HFFc6 (cell line): ENCODE results near the gene CCDC187. TPM values are rescaled to one million over a fixed set of nuclear protein-coding genes. Genes with fewer than 3 reads are reported as not detected.
"Not testable (repeated sequence)": the region's sequence is repeated elsewhere in the genome, so short reads cannot be mapped to it uniquely, and the experiment has no call there.

Experiments used
- DNase-seq: peaks from one replicate; pipeline ENCODE4 v3.0.0-alpha.2; 2018
- H3K27ac Mint-ChIP-seq: 2 replicates; pipeline ENCODE4 v1.8.0; 2020; ENCODE audit warnings: mild to moderate bottlenecking, mixed read lengths
- H3K27me3 Mint-ChIP-seq: 2 replicates; pipeline ENCODE4 v1.8.0; 2021; ENCODE audit warnings: mild to moderate bottlenecking, moderate library complexity, mixed read lengths; ENCODE audit not compliant: insufficient read depth
- H3K36me3 Mint-ChIP-seq: 2 replicates; pipeline ENCODE4 v1.8.0; 2021; ENCODE audit warnings: low read depth, mixed read lengths
- H3K4me1 Mint-ChIP-seq: 2 replicates; pipeline ENCODE4 v1.8.0; 2020; ENCODE audit warnings: low read depth, mixed read lengths
- H3K4me3 Mint-ChIP-seq: 2 replicates; pipeline ENCODE4 v1.8.0; 2020; ENCODE audit warnings: mild to moderate bottlenecking, moderate library complexity, mixed read lengths
- H3K9me3 Mint-ChIP-seq: 2 replicates; pipeline ENCODE4 v1.8.0; 2020; ENCODE audit warnings: mild to moderate bottlenecking, mixed read lengths
- total RNA-seq, 6 experiments: library from RNA; stranded (reverse); fragmentation: NEBNext Ultra II Directional; extraction: Animal tissue kit (Norgen Biotek cat#: 25700); gene quantifications; 2 replicates in 1 of 6; 3 replicates in 5 of 6; pipeline ENCODE4 v1.2.3, GENCODE V29; 2021
- TF ChIP-seq, protein P1 (sequence below): fragments of 200-600 bp; sonication (generic); IDR thresholded peaks from 2 replicates; pipeline ENCODE4 v1.5.0; 2021; ENCODE audit warnings: antibody characterized with exemption, mild to moderate bottlenecking

CCDC187 gene
- total RNA-seq, 6 experiments from 2014 or later, result not detected

- H3K27ac Mint-ChIP-seq, result no peak overlapping the region
- peak; percentile 74 for DNase-seq
- peak overlapping the region; percentile 78 for H3K4me3 Mint-ChIP-seq
- TF ChIP-seq, protein P1, sequence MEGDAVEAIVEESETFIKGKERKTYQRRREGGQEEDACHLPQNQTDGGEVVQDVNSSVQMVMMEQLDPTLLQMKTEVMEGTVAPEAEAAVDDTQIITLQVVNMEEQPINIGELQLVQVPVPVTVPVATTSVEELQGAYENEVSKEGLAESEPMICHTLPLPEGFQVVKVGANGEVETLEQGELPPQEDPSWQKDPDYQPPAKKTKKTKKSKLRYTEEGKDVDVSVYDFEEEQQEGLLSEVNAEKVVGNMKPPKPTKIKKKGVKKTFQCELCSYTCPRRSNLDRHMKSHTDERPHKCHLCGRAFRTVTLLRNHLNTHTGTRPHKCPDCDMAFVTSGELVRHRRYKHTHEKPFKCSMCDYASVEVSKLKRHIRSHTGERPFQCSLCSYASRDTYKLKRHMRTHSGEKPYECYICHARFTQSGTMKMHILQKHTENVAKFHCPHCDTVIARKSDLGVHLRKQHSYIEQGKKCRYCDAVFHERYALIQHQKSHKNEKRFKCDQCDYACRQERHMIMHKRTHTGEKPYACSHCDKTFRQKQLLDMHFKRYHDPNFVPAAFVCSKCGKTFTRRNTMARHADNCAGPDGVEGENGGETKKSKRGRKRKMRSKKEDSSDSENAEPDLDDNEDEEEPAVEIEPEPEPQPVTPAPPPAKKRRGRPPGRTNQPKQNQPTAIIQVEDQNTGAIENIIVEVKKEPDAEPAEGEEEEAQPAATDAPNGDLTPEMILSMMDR, result peak; percentile 46
- no peaks in the 10 kb centered on the region for H3K4me1 Mint-ChIP-seq
- peaks cover 21% of the 10 kb centered on the region for H3K27me3 Mint-ChIP-seq
- H3K36me3 Mint-ChIP-seq, result no peaks in the 10 kb centered on the region
- no peaks in the 10 kb centered on the region for H3K9me3 Mint-ChIP-seq
These were observed 36.4 kb downstream of the CCDC187 start for GRCh38 chr9:136267261-136268111.

GRCh38 chr9:136266641-136267040 is 37.3 kb downstream of the CCDC187 start:
- H3K36me3 Mint-ChIP-seq, H3K9me3 Mint-ChIP-seq, H3K27ac Mint-ChIP-seq, DNase-seq, H3K4me1 Mint-ChIP-seq: not testable (repeated sequence)
- Mint-ChIP-seq H3K27me3 (peaks cover 21% of the 10 kb centered on the region), H3K4me3 (peak overlapping the region; percentile 78)

GRCh38 chr9:136265561-136266355 is 38.1 kb downstream of the CCDC187 start:
- Mint-ChIP-seq H3K36me3 (no peaks in the 10 kb centered on the region), H3K4me1 (no peaks in the 10 kb centered on the region), H3K27ac (no peak overlapping the region), H3K9me3 (no peaks in the 10 kb centered on the region), H3K27me3 (peaks cover 21% of the 10 kb centered on the region), H3K4me3 (no peak overlapping the region)
- DNase-seq, result no peak
- TF ChIP-seq, protein P1, result no peak

- Mint-ChIP-seq H3K36me3 (no peaks in the 10 kb centered on the region), H3K4me1 (no peaks in the 10 kb centered on the region), H3K4me3 (no peak overlapping the region), H3K27ac (no peak overlapping the region), H3K9me3 (no peaks in the 10 kb centered on the region), H3K27me3 (peaks cover 23% of the 10 kb centered on the region)
- DNase-seq, result no peak
- TF ChIP-seq, protein P1, result no peak
These were observed 39.2 kb downstream of the CCDC187 start for GRCh38 chr9:136264441-136265405.

DNA sequence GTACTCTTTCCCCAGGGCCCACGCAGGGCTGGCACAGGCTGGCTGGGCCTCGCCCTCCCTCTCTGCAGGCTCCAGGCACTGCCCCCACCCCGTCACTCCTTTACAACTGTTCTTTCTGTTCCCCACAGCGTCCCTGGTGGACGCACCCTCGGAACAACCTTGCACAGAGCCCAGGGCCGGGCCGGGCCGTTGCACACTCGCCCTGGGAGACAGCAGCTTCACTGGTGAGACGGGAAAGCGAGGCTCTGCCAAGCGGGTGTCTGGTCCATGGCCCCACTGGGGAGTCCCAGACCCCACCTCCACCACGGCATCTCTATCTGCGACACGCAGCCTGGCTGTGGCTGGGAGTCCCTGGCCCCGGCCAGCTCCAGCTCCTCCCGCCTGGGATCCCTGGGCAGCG is 39.9 kb downstream of the CCDC187 start:
- no peaks in the 10 kb centered on the region for H3K9me3 Mint-ChIP-seq
- TF ChIP-seq, protein P1, result peak; percentile 14; the same call in 1 of the 2 replicates
- peaks cover 16% of the 10 kb centered on the region for H3K27me3 Mint-ChIP-seq
- no peak overlapping the region for H3K27ac Mint-ChIP-seq
- DNase-seq, result no peak
- no peaks in the 10 kb centered on the region for H3K4me1 Mint-ChIP-seq
- no peaks in the 10 kb centered on the region for H3K36me3 Mint-ChIP-seq
- no peak overlapping the region for H3K4me3 Mint-ChIP-seq
